GM12872 (cell line): ENCODE results near the gene PPP1R13B.

Source experiments
- CTCF ChIP-seq: IDR thresholded peaks from 3 replicates; pipeline ENCODE4 v1.5.1; 2011; ENCODE audit warnings: low read depth, mild to moderate bottlenecking, low read length, moderate library complexity; ENCODE audit not compliant: insufficient read depth

The PPP1R13B gene

GRCh38 chr14:103726474-103726873 is 120.9 kb downstream of the PPP1R13B start:
- TF ChIP-seq CTCF, result no peak

DNA sequence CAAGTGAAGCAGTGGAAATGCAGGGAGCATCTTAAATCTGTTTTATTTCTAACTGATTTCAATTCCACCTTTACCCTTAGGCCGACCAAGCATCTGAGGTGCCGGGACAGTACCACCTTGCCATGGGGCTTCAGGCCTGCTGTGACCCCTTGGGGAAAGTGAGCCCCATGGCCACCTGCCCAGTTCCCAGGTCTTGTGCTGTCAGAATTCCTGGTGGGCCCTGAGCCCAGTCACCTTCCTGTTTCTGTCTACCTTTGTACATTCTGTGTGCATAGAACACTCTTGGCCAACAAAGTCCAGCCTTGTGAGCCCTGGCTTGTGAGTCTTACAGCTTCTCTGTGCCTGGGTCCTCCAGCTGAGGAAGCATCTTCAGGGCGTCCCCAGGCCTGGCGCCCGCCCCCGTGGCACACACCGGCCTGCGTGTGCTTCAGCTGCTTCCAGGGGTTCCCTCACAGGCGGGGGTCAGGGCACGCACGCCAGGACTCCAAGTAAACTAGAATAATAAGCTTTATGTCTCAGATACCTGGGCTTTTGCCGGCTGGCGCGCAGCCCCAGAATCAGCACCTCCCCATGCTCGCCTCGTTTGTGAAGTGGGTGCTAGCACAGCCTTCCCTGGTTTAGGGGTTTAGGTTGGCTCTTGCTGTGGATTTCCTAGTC is 121.5 kb downstream of the PPP1R13B start:
- no peak for TF ChIP-seq CTCF

DNA sequence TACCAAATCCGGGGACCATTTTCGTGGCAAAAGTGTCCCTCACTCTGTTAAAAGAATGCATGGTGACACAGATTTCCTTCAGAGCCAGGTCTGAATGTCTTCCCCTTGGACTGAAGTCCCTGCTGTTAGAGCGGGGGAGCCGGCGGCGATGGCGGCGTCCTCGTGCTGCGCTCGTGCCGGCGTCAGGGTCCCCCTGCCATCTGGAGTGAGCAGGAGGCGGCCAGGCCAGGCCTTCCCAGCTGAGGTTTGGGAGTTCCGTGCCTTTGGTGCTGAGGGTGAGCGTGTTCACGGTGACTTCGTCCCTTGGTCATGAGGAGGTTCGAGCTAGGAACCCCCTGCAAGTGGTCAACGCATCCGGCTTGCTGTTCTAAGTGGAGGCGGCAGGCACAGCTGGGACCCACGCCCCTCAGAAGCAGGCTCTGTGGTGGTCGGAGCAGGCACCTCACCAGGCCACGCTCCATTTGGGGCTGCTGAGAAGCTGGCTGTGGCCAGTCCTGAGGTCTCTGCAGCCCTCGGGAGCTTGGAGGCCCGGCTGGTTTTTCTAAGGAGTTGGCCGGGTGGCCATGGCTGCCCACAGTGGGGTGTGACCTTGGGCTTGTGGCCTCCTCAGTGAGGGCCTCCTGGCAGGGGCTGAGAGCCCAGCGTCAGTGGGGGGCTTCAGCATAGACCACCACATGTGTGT is 122.2 kb downstream of the PPP1R13B start:
- no peak for TF ChIP-seq CTCF

GRCh38 chr14:103724116-103724515 is 123.3 kb downstream of the PPP1R13B start:
- no peak for TF ChIP-seq CTCF

GRCh38 chr14:103723748-103724081 is 123.7 kb downstream of the PPP1R13B start:
- TF ChIP-seq CTCF, result no peak

DNA sequence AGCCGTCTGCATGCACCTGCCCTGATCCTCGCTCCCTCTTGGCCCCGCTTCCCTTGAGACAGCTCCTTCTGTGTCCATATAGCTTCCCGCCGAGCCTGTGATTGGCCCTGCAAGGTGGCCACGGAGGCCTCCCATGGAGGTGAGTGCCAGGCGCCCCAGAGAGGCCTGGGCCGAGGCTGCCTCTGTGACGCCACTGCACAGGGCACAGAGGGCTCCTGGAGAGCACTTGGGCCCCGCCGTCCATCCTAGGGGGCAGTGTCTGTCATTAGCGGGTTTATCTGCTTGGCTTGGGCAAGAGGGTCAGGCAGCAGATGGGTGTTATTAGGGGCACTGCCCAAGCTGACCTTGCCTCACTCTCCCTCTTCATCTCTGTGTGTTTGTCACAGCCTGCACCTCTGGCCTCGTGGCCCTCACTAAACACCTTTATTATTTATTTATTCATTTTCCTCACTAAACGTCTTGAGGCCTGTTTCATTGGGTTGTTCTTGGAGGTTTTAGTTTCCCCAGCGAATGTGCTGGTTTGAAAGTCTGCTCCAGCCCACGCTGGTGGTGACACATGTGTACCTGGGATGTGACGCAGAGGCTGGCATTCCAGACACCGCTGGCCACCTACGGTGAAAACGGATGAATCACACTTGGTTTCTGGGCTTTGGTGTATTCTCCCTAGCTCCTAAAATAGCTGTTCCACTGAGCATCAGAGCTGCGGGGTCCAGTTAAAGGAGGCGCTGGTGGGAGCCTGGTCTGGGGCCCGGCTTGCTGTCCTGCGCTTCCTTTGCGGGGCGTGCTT is 125.8 kb downstream of the PPP1R13B start:
- no peak for TF ChIP-seq CTCF

DNA sequence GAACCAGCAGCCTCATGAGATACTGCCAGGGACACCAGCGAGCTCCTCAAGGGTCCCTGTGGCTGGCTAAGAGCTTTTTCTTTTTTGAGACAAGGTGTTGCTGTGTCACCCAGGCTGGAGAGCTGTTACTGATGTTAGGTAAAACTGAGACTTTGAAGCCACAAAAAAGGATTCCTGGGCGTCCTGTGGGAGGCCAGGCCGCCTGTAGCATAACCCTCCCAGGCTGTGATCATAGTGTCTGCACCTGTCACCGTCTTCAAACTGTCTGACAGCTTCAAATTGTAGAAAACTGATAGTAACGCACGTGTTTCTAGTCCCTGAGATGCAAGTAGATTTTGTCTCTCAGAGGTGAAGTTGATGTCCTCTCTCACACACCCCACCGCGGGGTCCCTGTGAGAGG is 127.6 kb downstream of the PPP1R13B start:
- TF ChIP-seq CTCF, result no peak
